Ovary (tissue), 3 donors: ENCODE results near the gene CRYGB.

Source experiments
- EP300 ChIP-seq: sonication (generic); formaldehyde crosslinking; IDR thresholded peaks from one replicate; pipeline ENCODE4 v1.6.1; 2017; ENCODE audit warnings: antibody characterized with exemption
- POLR2A ChIP-seq: fragments of 450-650 bp; IDR thresholded peaks from one replicate; pipeline ENCODE4 v1.6.1; 2017; ENCODE audit warnings: antibody characterized with exemption, mild to moderate bottlenecking, moderate library complexity
- TF ChIP-seq, protein P1 (sequence below), 3 donors: fragments of 450-650 bp in 2 of 3; fragments of 200-600 bp in 1 of 3; IDR thresholded peaks; one replicate each; pipeline versions ENCODE4 v1.5.1 to v1.8.0; 2016 to 2022; ENCODE audit warnings: antibody characterized with exemption in 3 of 3, mild to moderate bottlenecking in 1 of 3
- donor health status: DM: no; HTN: no; CAD: no.

DNA sequence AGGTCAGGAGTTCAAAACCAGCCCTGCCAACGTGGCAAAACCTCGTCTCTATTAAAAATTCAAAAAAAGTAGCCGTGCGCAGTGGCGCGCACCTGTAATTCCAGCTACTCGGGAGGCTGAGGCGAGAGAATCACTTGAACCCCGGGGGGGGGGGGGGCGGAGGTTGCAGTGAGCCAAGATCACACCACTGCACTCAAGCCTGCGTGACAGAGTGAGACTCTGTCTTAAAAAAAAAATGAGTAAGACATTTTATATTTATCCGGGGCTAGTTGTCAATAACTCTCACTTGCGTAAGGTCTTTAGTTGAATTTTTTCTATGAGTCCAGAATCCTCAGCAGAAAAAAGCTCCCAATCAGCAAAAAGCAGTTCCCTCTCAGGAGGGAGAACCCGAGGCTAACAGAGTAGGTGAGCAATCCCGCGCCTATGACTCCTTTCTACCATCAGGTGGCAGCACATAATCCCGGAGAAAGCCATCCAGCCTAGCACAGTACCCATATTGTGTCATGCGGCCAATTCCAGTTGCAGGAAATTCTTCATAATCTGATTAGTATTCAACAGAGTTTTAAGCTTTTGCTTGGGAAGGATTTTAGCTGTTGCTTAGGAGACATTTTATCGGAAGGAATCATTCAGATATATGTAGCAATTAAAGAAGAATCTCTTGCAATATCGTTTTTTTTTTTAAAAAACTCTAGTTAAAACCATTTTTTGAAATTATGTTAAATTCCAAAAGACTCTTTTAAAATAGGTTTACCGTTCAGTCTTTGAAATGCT is 29.3 kb upstream of the CRYGB start:
- TF ChIP-seq, protein P1, sequence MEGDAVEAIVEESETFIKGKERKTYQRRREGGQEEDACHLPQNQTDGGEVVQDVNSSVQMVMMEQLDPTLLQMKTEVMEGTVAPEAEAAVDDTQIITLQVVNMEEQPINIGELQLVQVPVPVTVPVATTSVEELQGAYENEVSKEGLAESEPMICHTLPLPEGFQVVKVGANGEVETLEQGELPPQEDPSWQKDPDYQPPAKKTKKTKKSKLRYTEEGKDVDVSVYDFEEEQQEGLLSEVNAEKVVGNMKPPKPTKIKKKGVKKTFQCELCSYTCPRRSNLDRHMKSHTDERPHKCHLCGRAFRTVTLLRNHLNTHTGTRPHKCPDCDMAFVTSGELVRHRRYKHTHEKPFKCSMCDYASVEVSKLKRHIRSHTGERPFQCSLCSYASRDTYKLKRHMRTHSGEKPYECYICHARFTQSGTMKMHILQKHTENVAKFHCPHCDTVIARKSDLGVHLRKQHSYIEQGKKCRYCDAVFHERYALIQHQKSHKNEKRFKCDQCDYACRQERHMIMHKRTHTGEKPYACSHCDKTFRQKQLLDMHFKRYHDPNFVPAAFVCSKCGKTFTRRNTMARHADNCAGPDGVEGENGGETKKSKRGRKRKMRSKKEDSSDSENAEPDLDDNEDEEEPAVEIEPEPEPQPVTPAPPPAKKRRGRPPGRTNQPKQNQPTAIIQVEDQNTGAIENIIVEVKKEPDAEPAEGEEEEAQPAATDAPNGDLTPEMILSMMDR (IDR thresholded peaks at IDR 0.05): peak; percentile 47 to 69 (median 65)
- TF ChIP-seq POLR2A (no peak), EP300 (no peak)
